NCI-H774 (cell line): Measurements from ENCODE around the gene ZNRF2.

ENCODE experiments used
- DNase-seq: peaks from one replicate; lab custom pipeline; 2025; lab: John Stamatoyannopoulos, UW

The ZNRF2 gene

GRCh38 chr7:30412782-30413504 lies 128.5 kb downstream of the ZNRF2 start:
- no peak for DNase-seq

- no peak for DNase-seq
These were observed 129.5 kb downstream of the ZNRF2 start for GRCh38 chr7:30413864-30414263.
